HG02970 (cell line): ENCODE data around the gene RACGAP1.

ENCODE experiments used
- ATAC-seq: cut with Tn5 transposase; IDR thresholded peaks from one replicate; pipeline ENCODE4 v1.9.1; 2021; ENCODE audit warnings: mild to moderate bottlenecking, moderate library complexity, moderate number of reproducible peaks; ENCODE audit not compliant: unreplicated experiment, low FRiP score

RACGAP1 gene

DNA sequence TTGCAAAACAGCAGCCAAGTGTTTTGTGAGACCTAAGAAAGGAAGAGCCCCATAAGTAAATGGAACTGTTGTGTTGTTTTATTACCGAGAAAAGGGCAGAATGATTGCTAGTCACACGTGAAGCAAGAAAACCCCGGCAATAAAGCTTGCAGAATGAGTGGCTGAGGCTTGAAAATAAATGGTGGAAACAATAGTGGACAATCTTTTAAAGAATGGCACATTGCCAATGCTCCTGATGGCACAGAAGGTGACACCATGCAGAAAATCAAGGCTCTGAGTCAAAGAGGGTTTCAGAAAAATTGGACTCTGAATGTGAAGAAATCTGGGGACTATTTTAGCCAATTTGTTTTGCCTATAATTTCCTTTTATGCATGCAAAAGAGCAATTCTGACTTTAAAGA lies 78.8 kb downstream of the RACGAP1 start:
- no peak for ATAC-seq

DNA sequence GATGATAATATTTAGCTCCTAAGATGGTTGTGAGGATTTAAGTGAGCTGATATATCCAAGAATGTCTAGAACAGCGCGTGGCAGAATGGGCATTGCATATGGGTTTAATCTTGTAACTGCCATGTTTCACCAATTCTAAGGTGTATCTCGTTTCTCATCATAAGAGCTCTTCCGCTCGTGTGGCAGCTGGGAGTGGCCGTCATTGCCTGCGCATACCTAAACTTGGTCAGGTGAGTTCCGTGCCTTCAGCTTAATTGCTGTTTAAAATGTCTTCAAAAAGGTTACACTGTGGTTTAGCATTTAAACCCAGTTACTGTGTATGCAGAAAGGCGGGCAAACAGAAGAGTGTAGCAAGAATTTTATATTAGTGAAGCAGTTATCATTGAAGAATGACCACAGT lies 79.2 kb downstream of the RACGAP1 start:
- no peak for ATAC-seq

DNA sequence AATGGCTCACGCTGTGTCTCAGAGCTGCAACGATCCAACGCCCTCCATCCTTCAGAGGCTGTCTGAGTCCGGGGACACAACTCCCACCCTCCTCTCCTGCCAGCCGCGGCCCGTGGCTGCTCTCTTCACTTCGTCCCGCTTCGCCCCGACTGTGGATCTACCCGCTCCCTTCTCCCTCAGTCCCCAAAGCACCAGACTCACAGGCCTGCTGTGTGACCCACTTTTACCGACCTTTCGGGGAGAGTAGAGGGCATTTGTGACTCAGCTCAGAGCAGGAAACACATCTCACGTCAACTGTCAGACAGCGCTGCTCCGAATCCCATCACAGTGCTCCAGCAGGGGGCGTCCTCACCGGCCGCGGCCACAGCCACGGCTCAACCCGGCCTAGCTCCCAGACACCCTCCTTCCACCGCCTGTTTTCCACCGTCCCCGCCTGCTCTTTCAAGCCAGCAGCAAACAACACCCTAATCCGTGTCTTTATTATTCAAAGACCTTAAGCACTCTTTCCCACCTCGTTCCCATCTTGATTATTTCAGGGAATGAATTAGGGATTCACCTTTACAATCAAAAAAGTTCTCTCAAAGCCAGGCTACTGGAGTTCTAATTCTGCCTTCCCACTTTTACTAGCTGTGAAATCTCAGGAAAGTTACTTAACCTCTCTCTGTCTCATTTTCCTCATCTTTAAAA lies 79.8 kb downstream of the RACGAP1 start:
- no peak for ATAC-seq

DNA sequence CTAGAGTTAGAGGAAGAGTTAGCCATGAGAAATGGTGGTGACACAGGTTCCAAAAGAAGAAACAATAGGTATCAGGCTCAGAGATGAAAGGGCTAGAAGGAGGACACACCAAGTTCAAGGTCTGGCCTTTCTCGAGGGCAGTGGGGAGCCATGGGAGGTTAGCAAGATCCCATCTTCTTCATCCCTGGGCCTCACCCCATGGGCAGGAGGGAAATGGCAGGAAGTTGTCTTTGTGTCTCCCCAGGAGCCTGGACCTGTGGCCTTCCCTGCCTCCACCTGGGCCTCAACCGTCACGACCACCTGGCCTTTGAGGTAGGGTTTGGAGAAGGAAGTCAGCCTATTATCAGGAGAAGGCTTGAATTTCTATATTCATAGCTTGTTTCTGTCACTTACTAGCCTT lies 80.6 kb downstream of the RACGAP1 start:
- no peak for ATAC-seq

DNA sequence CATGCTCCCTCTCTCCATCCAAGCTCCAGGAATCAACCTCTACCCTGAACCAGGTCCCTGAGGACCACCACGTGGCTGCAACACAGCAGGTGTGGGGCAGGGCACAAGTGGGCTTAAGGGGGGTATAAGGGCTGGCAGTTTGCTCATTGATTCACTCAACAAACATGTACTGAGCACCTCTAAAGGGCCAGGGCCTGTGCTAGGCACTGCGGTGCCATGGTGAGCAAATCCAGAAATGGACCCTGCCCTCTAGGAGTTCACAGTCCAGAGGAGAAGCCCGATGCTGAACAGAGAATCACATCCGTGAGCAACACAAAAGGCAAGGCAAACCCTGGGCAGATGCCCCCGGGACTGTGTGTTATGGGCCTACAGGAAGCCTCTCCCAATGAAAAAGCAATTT lies 81.2 kb downstream of the RACGAP1 start:
- ATAC-seq, result no peak

DNA sequence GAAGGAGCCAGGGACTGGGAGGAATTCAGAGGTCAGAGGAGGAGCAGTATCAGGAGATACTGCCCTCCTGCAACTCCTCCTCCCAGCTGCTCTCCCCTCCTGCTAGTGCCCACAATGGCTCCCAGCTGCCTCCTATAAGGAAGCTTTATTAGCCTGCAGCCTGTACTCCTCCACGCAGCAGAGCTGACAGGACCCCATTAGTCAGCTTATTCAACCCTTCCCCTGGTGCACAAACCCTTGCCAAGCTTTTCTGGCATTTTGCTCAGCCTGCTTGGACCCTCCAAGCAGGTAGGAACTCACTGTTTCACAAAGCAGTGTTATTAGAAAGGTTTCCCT lies 81.7 kb downstream of the RACGAP1 start:
- ATAC-seq, result no peak

DNA sequence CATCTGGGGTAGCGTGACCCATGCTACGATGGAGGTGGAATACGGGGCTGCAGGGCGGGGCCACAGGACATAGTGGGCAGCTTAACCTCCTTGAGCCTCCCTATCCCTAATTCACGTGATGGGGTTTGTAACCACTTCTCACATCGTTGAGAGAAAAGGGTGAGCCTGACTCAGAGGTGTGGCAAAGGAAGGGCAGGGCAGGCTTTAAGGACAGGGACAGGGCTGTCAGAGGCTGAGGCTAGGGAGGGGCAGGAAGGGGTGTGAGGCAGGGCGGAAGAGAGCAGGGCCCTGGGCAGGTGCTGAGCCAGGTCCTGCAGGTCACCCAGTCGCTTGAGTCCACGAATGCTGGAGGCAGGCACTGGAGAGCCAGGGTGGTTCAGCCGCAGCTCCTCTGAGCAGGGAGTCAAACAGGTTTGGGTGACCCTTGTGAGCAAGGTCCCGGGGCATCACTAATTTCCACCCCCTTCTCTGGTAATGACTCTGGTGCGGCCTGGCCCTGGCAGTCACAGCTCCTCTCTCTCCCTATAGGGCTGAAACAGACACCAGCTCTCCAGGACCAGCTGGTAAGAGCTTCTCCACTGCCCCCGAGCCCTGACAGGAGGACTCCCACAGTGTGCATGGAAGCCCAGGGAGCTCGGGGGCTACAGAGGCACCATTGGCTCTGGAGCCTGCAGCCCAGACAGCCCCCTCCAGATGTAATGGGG lies 82.2 kb downstream of the RACGAP1 start:
- no peak for ATAC-seq

DNA sequence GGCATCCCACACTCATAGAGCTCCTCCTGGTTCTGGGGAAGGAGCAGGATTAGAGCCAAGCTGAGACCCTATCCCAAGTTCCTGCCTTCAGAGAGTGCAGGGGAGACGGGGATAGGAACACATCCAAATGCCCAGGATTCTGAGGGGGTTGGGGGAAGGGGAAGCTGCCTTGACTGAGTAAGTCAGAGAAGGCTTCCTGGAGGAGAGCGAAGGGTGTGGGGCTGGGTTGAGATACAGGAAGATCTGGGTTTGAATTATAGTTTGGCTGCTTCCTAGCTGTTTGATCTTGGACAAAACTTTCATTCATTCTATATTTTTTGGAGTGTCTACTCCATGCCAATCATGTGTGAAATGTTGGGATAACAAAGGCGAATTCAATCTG lies 82.8 kb downstream of the RACGAP1 start:
- no peak for ATAC-seq

DNA sequence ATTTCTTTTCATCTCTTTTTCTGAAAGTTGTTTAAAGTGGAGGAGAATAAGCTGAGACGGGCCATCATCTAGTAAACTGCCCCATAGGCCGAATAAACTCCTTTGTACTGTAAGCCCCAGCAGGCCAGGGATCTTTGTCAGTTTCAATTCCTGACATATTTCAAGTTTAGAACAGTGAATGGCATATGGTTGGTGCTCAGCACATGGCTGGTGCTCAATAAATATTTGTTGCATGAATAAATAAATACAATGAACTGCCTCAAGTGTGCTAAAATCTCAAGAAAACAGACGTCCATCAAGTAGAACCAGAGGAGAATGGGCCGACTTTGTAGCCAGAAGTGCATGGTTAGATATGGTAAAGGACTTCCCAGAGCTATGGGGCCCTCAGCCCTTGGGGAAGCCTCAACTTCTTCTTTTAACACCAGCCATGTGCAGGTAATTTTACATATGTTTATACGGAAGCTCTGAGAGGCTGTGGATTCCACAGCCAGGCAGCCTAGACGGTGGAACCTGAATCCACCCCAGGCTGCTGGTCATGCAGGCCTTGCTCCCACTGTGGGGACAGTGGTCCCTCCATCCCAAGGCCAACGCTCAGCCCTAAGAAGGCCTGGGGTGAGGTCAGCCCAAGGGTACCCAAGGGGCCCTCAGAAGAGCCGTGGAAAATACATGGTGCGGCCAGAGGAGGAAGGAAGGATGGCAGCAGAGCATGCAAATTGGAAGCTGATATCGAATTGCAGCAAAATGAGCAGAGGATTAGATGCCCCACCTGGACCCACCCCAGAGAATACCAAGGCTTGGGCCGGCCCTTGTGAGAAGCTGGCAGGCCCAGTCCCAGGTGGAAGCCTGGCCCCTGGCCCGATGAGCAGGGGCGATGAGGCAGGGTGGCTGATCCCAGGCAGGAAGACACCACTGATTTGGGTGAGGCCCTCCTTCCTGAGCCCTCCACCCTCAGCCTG lies 83.5 kb downstream of the RACGAP1 start:
- no peak for ATAC-seq

DNA sequence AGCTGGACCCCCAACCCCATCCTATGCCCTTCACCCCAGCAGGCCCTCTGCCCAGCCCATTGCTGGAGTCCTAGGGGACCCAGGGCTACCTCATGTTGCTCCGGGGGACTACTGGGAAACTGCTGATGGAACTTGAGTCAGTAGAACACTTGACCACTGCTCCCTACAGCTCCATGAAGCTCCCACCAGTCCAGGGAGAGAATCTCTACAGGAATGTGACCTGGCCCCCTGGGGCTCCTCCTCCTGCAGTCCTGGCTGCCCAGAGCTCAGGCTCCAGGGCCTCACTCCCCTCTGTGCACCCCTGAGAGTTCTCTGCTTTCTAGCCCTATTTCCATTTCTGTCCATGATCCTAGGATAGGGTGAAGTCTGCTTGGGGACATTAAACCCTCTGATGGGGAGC lies 85.6 kb downstream of the RACGAP1 start:
- ATAC-seq, result no peak

DNA sequence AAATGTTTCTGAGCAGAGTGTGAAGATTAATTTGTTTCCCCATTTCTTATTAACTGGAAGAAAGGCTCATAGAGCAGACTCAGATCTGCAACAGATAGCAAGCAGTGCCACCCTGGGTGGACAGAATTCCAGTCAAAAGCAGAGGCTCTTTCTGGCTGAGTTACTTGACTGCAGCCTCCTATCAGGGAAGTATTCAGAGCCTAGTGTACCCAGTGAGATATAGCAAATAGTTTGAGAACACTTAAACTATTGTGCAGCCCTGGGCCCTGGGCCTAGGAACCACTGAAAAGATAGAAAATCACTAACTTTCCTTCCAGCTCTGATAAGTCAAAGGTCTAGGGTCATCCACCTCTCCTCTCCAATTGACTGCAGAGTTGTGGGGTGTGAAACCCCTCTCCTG lies 86.0 kb downstream of the RACGAP1 start:
- no peak for ATAC-seq
